ENCODE data around the gene ZFYVE28.

GRCh38 chr4:2284934-2285612 is 133.4 kb downstream of the ZFYVE28 start:
- TF ChIP-seq EZH2 (IDR thresholded peaks at IDR 0.05; ENCODE audit: insufficient read depth, poor library complexity, severe bottlenecking) (no peak), EZH2phosphoT487 (IDR thresholded peaks at IDR 0.05; ENCODE audit: insufficient read depth, low read depth) (no peak)
